ENCODE measurements around the gene CDH4. TPM values are rescaled to one million over a fixed set of nuclear protein-coding genes. Genes with fewer than 3 reads are reported as not detected.
"Not testable (repeated sequence)": the region's sequence is repeated elsewhere in the genome, so short reads cannot be mapped to it uniquely, and the experiment has no call there.

Gene CDH4
- total RNA-seq, 4 donors from 2014 or later = under 0.01 to 0.56 (median 0.19) TPM; not detected in 1

- TF ChIP-seq, protein P1, sequence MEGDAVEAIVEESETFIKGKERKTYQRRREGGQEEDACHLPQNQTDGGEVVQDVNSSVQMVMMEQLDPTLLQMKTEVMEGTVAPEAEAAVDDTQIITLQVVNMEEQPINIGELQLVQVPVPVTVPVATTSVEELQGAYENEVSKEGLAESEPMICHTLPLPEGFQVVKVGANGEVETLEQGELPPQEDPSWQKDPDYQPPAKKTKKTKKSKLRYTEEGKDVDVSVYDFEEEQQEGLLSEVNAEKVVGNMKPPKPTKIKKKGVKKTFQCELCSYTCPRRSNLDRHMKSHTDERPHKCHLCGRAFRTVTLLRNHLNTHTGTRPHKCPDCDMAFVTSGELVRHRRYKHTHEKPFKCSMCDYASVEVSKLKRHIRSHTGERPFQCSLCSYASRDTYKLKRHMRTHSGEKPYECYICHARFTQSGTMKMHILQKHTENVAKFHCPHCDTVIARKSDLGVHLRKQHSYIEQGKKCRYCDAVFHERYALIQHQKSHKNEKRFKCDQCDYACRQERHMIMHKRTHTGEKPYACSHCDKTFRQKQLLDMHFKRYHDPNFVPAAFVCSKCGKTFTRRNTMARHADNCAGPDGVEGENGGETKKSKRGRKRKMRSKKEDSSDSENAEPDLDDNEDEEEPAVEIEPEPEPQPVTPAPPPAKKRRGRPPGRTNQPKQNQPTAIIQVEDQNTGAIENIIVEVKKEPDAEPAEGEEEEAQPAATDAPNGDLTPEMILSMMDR (IDR thresholded peaks at IDR 0.05) = no peak
- no peak for ATAC-seq (ENCODE audit: low FRiP score)
- DNase-seq (ENCODE audit: low spot score) = no peak
Observed at GRCh38 chr20:61970357-61970756, 718.3 kb downstream of the CDH4 start.

DNA sequence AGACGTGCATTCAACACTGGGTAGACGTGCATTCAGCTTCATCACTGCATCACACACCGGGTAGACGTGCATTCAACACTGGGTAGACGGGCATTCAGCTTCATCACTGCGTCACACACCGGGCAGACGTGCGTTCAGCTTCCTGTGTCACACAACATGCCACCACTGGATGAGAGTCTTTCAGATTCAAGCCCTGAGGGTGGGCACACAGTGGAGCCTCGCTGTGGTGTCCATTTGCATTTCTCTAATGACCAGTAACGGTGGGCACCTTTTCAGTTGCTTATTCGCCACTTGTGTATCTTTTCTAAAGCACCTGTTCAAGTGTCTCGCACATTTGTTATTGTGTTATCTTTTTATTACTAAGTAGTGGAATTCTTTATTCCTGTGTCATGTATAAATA lies 719.5 kb downstream of the CDH4 start:
- DNase-seq (ENCODE audit: low spot score); ATAC-seq (ENCODE audit: low FRiP score): not testable (repeated sequence)

GRCh38 chr20:61972636-61973508 lies 720.8 kb downstream of the CDH4 start:
- TF ChIP-seq, protein P1 (IDR thresholded peaks at IDR 0.05) = no peak
- ATAC-seq (ENCODE audit: low FRiP score) = no peak

DNA sequence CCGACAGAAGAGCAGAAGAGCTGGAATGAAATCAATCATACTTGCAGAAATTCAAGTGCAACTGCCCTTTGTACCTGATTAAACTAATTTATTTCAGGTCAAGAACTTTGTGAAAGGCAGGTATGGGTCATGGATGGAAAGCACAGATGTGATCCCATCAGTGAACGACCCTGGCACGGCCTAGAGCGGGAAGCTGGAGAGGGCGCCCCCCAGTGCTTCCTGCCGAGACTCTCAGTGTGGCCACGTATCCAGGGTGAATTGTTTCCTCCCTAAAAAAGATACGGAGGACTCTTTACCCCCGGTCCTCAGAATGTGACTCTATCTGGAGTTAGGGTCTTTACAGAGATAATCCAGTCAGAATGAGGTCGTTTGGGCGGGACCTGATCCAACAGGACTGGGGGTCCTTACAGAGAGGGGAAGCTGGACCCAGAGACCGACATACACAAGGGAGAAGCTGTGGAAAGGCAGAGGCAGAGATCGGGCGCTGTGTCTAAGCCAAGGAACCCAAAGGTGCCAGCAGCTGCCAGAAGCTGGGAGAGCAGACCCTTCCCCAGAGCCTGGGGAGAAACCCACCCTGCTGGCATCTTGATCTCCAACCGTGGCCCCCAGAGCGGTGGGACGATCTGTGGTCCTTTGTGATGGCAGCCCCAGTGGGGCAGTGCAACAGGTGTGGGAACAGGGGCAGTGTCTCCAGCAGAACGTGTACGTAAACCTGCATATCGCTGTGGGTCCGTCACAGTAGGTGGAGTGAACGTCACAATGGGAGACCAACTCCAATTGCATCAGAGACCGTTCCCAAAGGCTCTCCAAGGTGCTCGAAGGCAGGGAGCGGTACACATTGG lies 721.7 kb downstream of the CDH4 start:
- TF ChIP-seq, protein P1 (IDR thresholded peaks at IDR 0.05) = no peak
- no peak for ATAC-seq (ENCODE audit: low FRiP score)
- no peak for DNase-seq (ENCODE audit: low spot score)

More at GRCh38 chr20:61972636-61973508, 720.8 kb downstream of the CDH4 start:
- DNase-seq (ENCODE audit: low spot score) = no peak

- no peak for DNase-seq (ENCODE audit: low spot score)
Observed at GRCh38 chr20:61974357-61974665, 722.2 kb downstream of the CDH4 start.

DNA sequence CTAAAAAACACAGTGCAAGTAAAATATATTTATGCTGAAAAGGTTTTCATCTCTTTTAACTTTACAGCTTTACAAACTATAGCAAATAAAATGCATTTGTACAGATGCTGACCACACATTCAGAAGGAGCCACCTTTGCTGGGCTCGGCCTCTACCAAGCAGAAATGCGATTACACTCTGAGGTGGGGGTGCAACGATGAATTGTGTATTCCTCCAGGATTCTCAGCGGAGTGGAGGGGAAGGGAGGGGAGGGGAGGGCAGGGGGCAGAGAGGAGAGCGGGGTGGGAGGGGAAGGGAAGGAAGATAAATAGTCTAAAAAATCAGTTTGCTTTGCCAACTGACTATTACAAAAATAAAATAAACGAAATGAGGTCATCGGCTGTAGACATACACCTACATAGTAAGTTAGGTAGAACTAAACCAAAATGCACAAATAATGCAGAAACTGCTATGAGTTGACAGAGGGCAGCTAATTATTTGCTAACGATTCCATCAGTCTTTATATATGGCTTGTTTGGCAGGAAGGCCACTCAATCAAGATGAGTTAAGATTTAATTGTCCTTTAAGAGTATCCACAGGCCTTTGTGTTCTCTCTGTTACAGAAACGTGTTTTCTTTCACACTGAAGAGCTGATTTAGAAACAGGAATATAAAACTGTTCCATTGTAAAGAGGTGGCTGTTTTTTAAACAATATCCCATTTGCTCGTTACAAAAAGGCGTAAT lies 723.5 kb downstream of the CDH4 start:
- DNase-seq (ENCODE audit: low spot score) = no peak
- TF ChIP-seq, protein P1 (IDR thresholded peaks at IDR 0.05) = no peak
- no peak for ATAC-seq (ENCODE audit: low FRiP score)

More at GRCh38 chr20:61974357-61974665, 722.2 kb downstream of the CDH4 start:
- TF ChIP-seq, protein P1 (IDR thresholded peaks at IDR 0.05) = no peak
- ATAC-seq (ENCODE audit: low FRiP score) = no peak

DNA sequence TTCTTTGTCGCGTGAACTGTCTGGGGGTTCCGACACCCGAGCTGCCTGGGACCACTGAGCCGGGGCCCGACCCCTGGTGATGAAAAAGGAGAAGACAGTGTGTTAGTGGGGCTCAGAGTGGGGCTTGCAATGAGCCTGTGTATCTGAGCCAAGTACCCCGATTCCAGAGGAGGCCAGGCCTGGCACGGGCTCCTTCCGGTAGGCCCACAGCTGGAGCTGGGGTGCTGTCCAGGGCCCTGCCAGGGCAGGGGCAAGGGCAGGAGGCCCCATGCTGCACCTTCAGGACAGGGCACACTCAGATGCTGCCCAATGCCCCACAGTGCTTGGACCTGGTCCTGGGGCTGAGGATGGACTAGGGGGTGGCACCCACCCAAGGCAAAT lies 724.2 kb downstream of the CDH4 start:
- DNase-seq (ENCODE audit: low spot score) = no peak
- TF ChIP-seq, protein P1 (IDR thresholded peaks at IDR 0.05) = no peak
- ATAC-seq (ENCODE audit: low FRiP score) = no peak
